ENCODE results near the gene SCG5.

The SCG5 gene

DNA sequence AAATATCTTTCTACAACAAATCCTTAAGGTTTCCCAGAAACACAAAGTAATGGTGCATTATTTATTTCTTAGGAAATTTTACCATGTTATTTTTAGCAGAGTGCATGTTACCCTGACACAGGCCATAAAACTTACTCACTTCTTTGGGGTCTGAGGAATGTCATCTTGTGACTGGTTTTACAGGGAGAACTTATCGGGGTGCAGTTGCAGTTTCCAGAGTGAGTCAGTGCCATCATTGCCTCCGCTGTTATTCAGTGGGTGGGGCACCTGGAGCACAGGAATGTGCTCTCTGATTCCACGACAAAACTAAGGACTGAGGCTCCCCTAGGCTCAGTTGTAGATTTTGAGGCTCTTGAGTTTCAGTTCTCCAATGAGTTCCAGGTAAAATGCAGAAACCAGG lies 65.2 kb downstream of the SCG5 start:
- TF ChIP-seq CTCF (conservative IDR thresholded peaks at IDR 0.05; ENCODE audit: low read depth, low read length): no peak
- DNase-seq (ENCODE audit: low read depth): peak; percentile 73
- no peak overlapping the region for H3K4me3 ChIP-seq (ENCODE audit: low read length)

DNA sequence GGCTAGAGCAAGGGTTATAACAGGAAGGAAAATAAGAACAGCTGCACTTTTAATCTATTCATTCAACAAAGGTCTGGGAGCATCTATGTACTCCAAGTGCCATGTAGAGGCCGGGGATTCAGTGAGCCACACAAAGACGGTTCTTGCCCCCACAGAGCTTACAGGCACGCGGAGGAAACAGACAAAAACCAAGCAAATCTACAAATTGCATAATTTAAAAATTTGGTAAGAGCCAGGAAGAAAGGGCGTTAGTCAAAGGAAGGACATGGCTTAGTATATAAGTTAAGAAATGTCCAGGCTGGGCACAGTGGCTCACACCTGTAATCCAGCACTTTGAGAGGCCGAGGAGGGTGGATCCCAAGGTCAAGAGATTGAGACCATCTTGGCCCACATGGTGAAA lies 65.9 kb downstream of the SCG5 start:
- no peak for TF ChIP-seq CTCF (conservative IDR thresholded peaks at IDR 0.05; ENCODE audit: low read depth, low read length)
- DNase-seq (ENCODE audit: low read depth): no peak
- H3K4me3 ChIP-seq (ENCODE audit: low read length): no peak overlapping the region

DNA sequence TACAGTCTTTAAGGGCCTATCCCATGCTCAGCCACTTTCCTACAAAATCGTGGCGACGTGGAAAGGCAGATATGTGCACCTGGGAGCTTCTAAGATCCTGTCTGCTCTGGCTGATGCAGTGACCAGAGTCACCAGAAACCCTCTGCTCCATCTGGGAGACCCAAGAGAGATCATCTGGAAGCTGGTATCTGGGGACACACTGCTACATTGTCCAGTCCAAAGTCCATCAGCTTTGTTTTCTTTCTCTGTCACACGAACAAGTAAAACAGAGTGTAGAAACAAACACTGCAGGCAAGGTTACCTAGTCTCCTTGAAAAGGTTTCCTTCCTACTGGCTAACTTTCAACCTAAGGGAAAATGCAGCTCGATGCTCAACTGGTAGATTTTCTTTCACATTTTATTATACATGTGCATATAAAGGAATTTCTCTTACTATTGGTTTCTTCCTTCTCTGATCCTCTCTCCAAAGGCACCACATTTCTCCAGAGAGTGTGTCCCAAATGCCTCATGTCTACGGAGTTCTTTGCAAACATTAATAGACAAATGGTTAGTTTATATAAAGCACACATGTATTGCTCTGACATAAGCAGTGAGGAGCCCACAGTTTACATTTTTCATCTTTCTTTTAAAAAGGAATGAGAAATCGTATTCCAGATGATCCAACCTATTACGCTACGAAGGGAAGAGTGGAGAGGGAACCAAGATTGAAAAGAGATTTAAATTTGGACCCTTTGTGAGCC lies 68.0 kb downstream of the SCG5 start:
- no peak for DNase-seq (ENCODE audit: low read depth)
- TF ChIP-seq CTCF (conservative IDR thresholded peaks at IDR 0.05; ENCODE audit: low read depth, low read length): no peak
- no peak overlapping the region for H3K4me3 ChIP-seq (ENCODE audit: low read length)

- no peak for TF ChIP-seq CTCF (conservative IDR thresholded peaks at IDR 0.05; ENCODE audit: low read depth, low read length)
- H3K4me3 ChIP-seq (ENCODE audit: low read length): no peak overlapping the region
- no peak for DNase-seq (ENCODE audit: low read depth)
Measured at GRCh38 chr15:32715276-32715675, 73.8 kb downstream of the SCG5 start.

- no peak overlapping the region for H3K4me3 ChIP-seq (ENCODE audit: low read length)
- TF ChIP-seq CTCF (conservative IDR thresholded peaks at IDR 0.05; ENCODE audit: low read depth, low read length): no peak
- no peak for DNase-seq (ENCODE audit: low read depth)
Measured at GRCh38 chr15:32716216-32716914, 74.9 kb downstream of the SCG5 start.

- TF ChIP-seq CTCF (conservative IDR thresholded peaks at IDR 0.05; ENCODE audit: low read depth, low read length): no peak
- no peak for DNase-seq (ENCODE audit: low read depth)
- peak overlapping the region; percentile 55 for H3K4me3 ChIP-seq (ENCODE audit: low read length)
Measured at GRCh38 chr15:32716915-32717425, 75.5 kb downstream of the SCG5 start.

All from retinal pigment epithelial cell (primary cell).